Fibroblast of lung (primary cell): Measurements from ENCODE around the gene AKNAD1.

Experiments used
- CTCF ChIP-seq, 2 donors: IDR thresholded peaks in 1 of 2; conservative IDR thresholded peaks in 1 of 2; 1 replicate in 1 of 2; 2 replicates in 1 of 2; pipeline ENCODE4 v1.5.1; 2011 to 2012; ENCODE audit warnings: low read length in 2 of 2, control low read depth in 1 of 2, inconsistent platforms in 1 of 2, low read depth in 1 of 2, mild to moderate bottlenecking in 1 of 2
- EZH2 ChIP-seq: IDR thresholded peaks from 2 replicates; pipeline ENCODE4 v1.5.1; 2012; ENCODE audit warnings: low read length, control low read depth, mild to moderate bottlenecking; ENCODE audit errors: missing control alignments

- no peak for TF ChIP-seq CTCF (conservative IDR thresholded peaks at IDR 0.05 in 1 of 2, IDR thresholded peaks at IDR 0.05 in 1 of 2; ENCODE audit: low read depth in 1 of 2, low read length in 2 of 2)
- no peak for TF ChIP-seq EZH2
These were observed 20.7 kb upstream of the AKNAD1 start for GRCh38 chr1:108877348-108878159.
